Lower leg skin (tissue), 3 donors: Measurements from ENCODE around the gene SLC12A4.

Experiments used
- POLR2A ChIP-seq, 2 donors: fragments of 450-650 bp; IDR thresholded peaks; one replicate each; pipeline ENCODE4 v1.6.1; 2016 to 2017; ENCODE audit warnings: antibody characterized with exemption in 2 of 2, mild to moderate bottlenecking in 1 of 2, moderate library complexity in 1 of 2
- TF ChIP-seq, protein P1 (sequence below), 3 donors: fragments of 450-650 bp; IDR thresholded peaks; one replicate each; pipeline ENCODE4 v1.5.1; 2016; ENCODE audit warnings: antibody characterized with exemption in 3 of 3, mild to moderate bottlenecking in 3 of 3, moderate library complexity in 2 of 3

GRCh38 chr16:67986949-67987348, 18.5 kb upstream of the SLC12A4 start:
- TF ChIP-seq, protein P1, sequence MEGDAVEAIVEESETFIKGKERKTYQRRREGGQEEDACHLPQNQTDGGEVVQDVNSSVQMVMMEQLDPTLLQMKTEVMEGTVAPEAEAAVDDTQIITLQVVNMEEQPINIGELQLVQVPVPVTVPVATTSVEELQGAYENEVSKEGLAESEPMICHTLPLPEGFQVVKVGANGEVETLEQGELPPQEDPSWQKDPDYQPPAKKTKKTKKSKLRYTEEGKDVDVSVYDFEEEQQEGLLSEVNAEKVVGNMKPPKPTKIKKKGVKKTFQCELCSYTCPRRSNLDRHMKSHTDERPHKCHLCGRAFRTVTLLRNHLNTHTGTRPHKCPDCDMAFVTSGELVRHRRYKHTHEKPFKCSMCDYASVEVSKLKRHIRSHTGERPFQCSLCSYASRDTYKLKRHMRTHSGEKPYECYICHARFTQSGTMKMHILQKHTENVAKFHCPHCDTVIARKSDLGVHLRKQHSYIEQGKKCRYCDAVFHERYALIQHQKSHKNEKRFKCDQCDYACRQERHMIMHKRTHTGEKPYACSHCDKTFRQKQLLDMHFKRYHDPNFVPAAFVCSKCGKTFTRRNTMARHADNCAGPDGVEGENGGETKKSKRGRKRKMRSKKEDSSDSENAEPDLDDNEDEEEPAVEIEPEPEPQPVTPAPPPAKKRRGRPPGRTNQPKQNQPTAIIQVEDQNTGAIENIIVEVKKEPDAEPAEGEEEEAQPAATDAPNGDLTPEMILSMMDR (IDR thresholded peaks at IDR 0.05), result no peak
- TF ChIP-seq POLR2A (IDR thresholded peaks at IDR 0.05), result no peak
